HG02759 (cell line): ENCODE results near the gene C11orf21.

Experiments used
- ATAC-seq: cut with Tn5 transposase; IDR thresholded peaks from one replicate; pipeline ENCODE4 v1.9.1; 2021; ENCODE audit warnings: mild to moderate bottlenecking, moderate library complexity; ENCODE audit not compliant: unreplicated experiment

Gene C11orf21

GRCh38 chr11:2309251-2310072 is 7.7 kb upstream of the C11orf21 start:
- no peak for ATAC-seq

- ATAC-seq = no peak
These were observed 7.0 kb upstream of the C11orf21 start for GRCh38 chr11:2308713-2309112.

- ATAC-seq = no peak
These were observed 6.0 kb upstream of the C11orf21 start for GRCh38 chr11:2307501-2308331.

GRCh38 chr11:2306877-2307500 is 5.3 kb upstream of the C11orf21 start:
- no peak for ATAC-seq

GRCh38 chr11:2306452-2306823 is 4.7 kb upstream of the C11orf21 start:
- no peak for ATAC-seq

GRCh38 chr11:2305788-2306451 is 4.2 kb upstream of the C11orf21 start:
- no peak for ATAC-seq

GRCh38 chr11:2305140-2305778 is 3.5 kb upstream of the C11orf21 start:
- no peak for ATAC-seq

GRCh38 chr11:2304506-2305139 is 2.9 kb upstream of the C11orf21 start:
- no peak for ATAC-seq

GRCh38 chr11:2303627-2304505 is 2.1 kb upstream of the C11orf21 start:
- no peak for ATAC-seq

- no peak for ATAC-seq
These were observed 1.3 kb upstream of the C11orf21 start for GRCh38 chr11:2302896-2303626.

- no peak for ATAC-seq
These were observed 683 bp upstream of the C11orf21 start for GRCh38 chr11:2302306-2302895.

GRCh38 chr11:2300936-2301630 is 635 bp downstream of the C11orf21 start:
- no peak for ATAC-seq

- ATAC-seq = no peak
These were observed 1.3 kb downstream of the C11orf21 start for GRCh38 chr11:2300290-2300935.

GRCh38 chr11:2299773-2300172 is 1.9 kb downstream of the C11orf21 start:
- no peak for ATAC-seq

GRCh38 chr11:2298795-2299761 is 2.6 kb downstream of the C11orf21 start:
- no peak for ATAC-seq
